ENCODE results near the gene KCTD3. TPM values are rescaled to one million over a fixed set of nuclear protein-coding genes. Genes with fewer than 3 reads are reported as not detected.

Gene KCTD3
- total RNA-seq, 2 experiments from 2014 or later, result 1.9 to 3.0 TPM

- CTCF ChIA-PET, result no interaction called here
These were observed 58.8 kb downstream of the KCTD3 start for GRCh38 chr1:215625949-215626348.

GRCh38 chr1:215631040-215631439 lies 63.9 kb downstream of the KCTD3 start:
- Mint-ChIP-seq H3K36me3 (ENCODE audit: low read depth) (no peaks in the 10 kb centered on the region), H3K27me3 (ENCODE audit: low read depth) (no peaks in the 10 kb centered on the region), H3K4me3 (no peak overlapping the region), H3K4me1 (ENCODE audit: low read depth) (no peaks in the 10 kb centered on the region), H3K9me3 (ENCODE audit: insufficient read depth) (no peaks in the 10 kb centered on the region), H3K27ac (no peak overlapping the region)
- no peak for DNase-seq
- CTCF ChIA-PET, result no interaction called here
- no peak for ATAC-seq
- POLR2A ChIA-PET, result no interaction called here

More at GRCh38 chr1:215625949-215626348, 58.8 kb downstream of the KCTD3 start:
- H3K27ac Mint-ChIP-seq, result no peak overlapping the region
- H3K9me3 Mint-ChIP-seq (ENCODE audit: insufficient read depth), result no peaks in the 10 kb centered on the region
- H3K4me3 Mint-ChIP-seq, result no peak overlapping the region
- no peaks in the 10 kb centered on the region for H3K27me3 Mint-ChIP-seq (ENCODE audit: low read depth)
- DNase-seq, result no peak
- POLR2A ChIA-PET, result no interaction called here
- no peaks in the 10 kb centered on the region for H3K36me3 Mint-ChIP-seq (ENCODE audit: low read depth)
- no peak for ATAC-seq
- H3K4me1 Mint-ChIP-seq (ENCODE audit: low read depth), result no peaks in the 10 kb centered on the region

GRCh38 chr1:215631489-215631888 lies 64.4 kb downstream of the KCTD3 start:
- Mint-ChIP-seq H3K27me3 (ENCODE audit: low read depth) (no peaks in the 10 kb centered on the region), H3K4me3 (no peak overlapping the region), H3K36me3 (ENCODE audit: low read depth) (no peaks in the 10 kb centered on the region), H3K4me1 (ENCODE audit: low read depth) (no peaks in the 10 kb centered on the region), H3K27ac (no peak overlapping the region), H3K9me3 (ENCODE audit: insufficient read depth) (no peaks in the 10 kb centered on the region)
- ATAC-seq, result no peak
- no peak for DNase-seq
- POLR2A ChIA-PET, result no interaction called here
- CTCF ChIA-PET, result no interaction called here

GRCh38 chr1:215635827-215636226 lies 68.7 kb downstream of the KCTD3 start:
- ATAC-seq (no peak), DNase-seq (no peak)
- Mint-ChIP-seq H3K27me3 (ENCODE audit: low read depth) (no peaks in the 10 kb centered on the region), H3K4me3 (no peak overlapping the region), H3K4me1 (ENCODE audit: low read depth) (no peaks in the 10 kb centered on the region), H3K36me3 (ENCODE audit: low read depth) (no peaks in the 10 kb centered on the region), H3K9me3 (ENCODE audit: insufficient read depth) (no peaks in the 10 kb centered on the region), H3K27ac (no peak overlapping the region)
- POLR2A ChIA-PET, result no interaction called here
- CTCF ChIA-PET, result no interaction called here

GRCh38 chr1:215636258-215636965 lies 69.3 kb downstream of the KCTD3 start:
- ATAC-seq (no peak), DNase-seq (no peak)
- no peaks in the 10 kb centered on the region for H3K27me3 Mint-ChIP-seq (ENCODE audit: low read depth)
- ChIA-PET POLR2A (no interaction called here), CTCF (no interaction called here)
- H3K9me3 Mint-ChIP-seq (ENCODE audit: insufficient read depth), result no peaks in the 10 kb centered on the region
- H3K4me3 Mint-ChIP-seq, result no peak overlapping the region
- no peak overlapping the region for H3K27ac Mint-ChIP-seq
- no peaks in the 10 kb centered on the region for H3K4me1 Mint-ChIP-seq (ENCODE audit: low read depth)
- no peaks in the 10 kb centered on the region for H3K36me3 Mint-ChIP-seq (ENCODE audit: low read depth)

- POLR2A ChIA-PET, result no interaction called here
- H3K27ac Mint-ChIP-seq, result no peak overlapping the region
These were observed 70.0 kb downstream of the KCTD3 start for GRCh38 chr1:215637041-215637573.

GRCh38 chr1:215640429-215641148 lies 73.5 kb downstream of the KCTD3 start:
- CTCF ChIA-PET, result no interaction called here
- POLR2A ChIA-PET, result no interaction called here
- Mint-ChIP-seq H3K27ac (no peak overlapping the region), H3K27me3 (ENCODE audit: low read depth) (no peaks in the 10 kb centered on the region), H3K9me3 (ENCODE audit: insufficient read depth) (no peaks in the 10 kb centered on the region), H3K36me3 (ENCODE audit: low read depth) (no peaks in the 10 kb centered on the region), H3K4me3 (no peak overlapping the region), H3K4me1 (ENCODE audit: low read depth) (no peaks in the 10 kb centered on the region)
- no peak for DNase-seq
- ATAC-seq, result no peak

More at GRCh38 chr1:215637041-215637573, 70.0 kb downstream of the KCTD3 start:
- CTCF ChIA-PET, result no interaction called here
- DNase-seq, result no peak
- no peak for ATAC-seq
- Mint-ChIP-seq H3K4me3 (no peak overlapping the region), H3K27me3 (ENCODE audit: low read depth) (no peaks in the 10 kb centered on the region), H3K4me1 (ENCODE audit: low read depth) (no peaks in the 10 kb centered on the region), H3K9me3 (ENCODE audit: insufficient read depth) (no peaks in the 10 kb centered on the region), H3K36me3 (ENCODE audit: low read depth) (no peaks in the 10 kb centered on the region)

GRCh38 chr1:215643592-215644321 lies 76.7 kb downstream of the KCTD3 start:
- POLR2A ChIA-PET, result no interaction called here
- no peaks in the 10 kb centered on the region for H3K27me3 Mint-ChIP-seq (ENCODE audit: low read depth)

GRCh38 chr1:215645182-215645581 lies 78.1 kb downstream of the KCTD3 start:
- ATAC-seq, result no peak
- CTCF ChIA-PET, result no interaction called here
- Mint-ChIP-seq H3K4me3 (no peak overlapping the region), H3K36me3 (ENCODE audit: low read depth) (no peaks in the 10 kb centered on the region), H3K9me3 (ENCODE audit: insufficient read depth) (no peaks in the 10 kb centered on the region), H3K4me1 (ENCODE audit: low read depth) (no peaks in the 10 kb centered on the region), H3K27me3 (ENCODE audit: low read depth) (no peaks in the 10 kb centered on the region), H3K27ac (no peak overlapping the region)
- POLR2A ChIA-PET, result no interaction called here
- no peak for DNase-seq

More at GRCh38 chr1:215643592-215644321, 76.7 kb downstream of the KCTD3 start:
- H3K27ac Mint-ChIP-seq, result no peak overlapping the region
- CTCF ChIA-PET, result interaction anchor here (0.7 kb wide), 1 partner anchor 1024 kb away, joined by 3 read pairs; no protein-coding TSS in a partner anchor
- no peaks in the 10 kb centered on the region for H3K4me1 Mint-ChIP-seq (ENCODE audit: low read depth)
- ATAC-seq (no peak), DNase-seq (no peak)
- H3K9me3 Mint-ChIP-seq (ENCODE audit: insufficient read depth), result no peaks in the 10 kb centered on the region
- no peaks in the 10 kb centered on the region for H3K36me3 Mint-ChIP-seq (ENCODE audit: low read depth)
- H3K4me3 Mint-ChIP-seq, result no peak overlapping the region

GRCh38 chr1:215645861-215646260 lies 78.8 kb downstream of the KCTD3 start:
- ChIA-PET POLR2A (no interaction called here), CTCF (no interaction called here)
- H3K4me1 Mint-ChIP-seq (ENCODE audit: low read depth), result no peaks in the 10 kb centered on the region
- DNase-seq (no peak), ATAC-seq (no peak)
- no peak overlapping the region for H3K4me3 Mint-ChIP-seq
- H3K27me3 Mint-ChIP-seq (ENCODE audit: low read depth), result no peaks in the 10 kb centered on the region
- no peak overlapping the region for H3K27ac Mint-ChIP-seq
- H3K9me3 Mint-ChIP-seq (ENCODE audit: insufficient read depth), result no peaks in the 10 kb centered on the region
- no peaks in the 10 kb centered on the region for H3K36me3 Mint-ChIP-seq (ENCODE audit: low read depth)

GRCh38 chr1:215647738-215648137 lies 80.6 kb downstream of the KCTD3 start:
- DNase-seq (no peak), ATAC-seq (no peak)
- CTCF ChIA-PET, result no interaction called here
- no peaks in the 10 kb centered on the region for H3K9me3 Mint-ChIP-seq (ENCODE audit: insufficient read depth)
- no peaks in the 10 kb centered on the region for H3K36me3 Mint-ChIP-seq (ENCODE audit: low read depth)
- H3K27ac Mint-ChIP-seq, result no peak overlapping the region
- POLR2A ChIA-PET, result no interaction called here
- no peaks in the 10 kb centered on the region for H3K4me1 Mint-ChIP-seq (ENCODE audit: low read depth)
- no peak overlapping the region for H3K4me3 Mint-ChIP-seq
- H3K27me3 Mint-ChIP-seq (ENCODE audit: low read depth), result no peaks in the 10 kb centered on the region

GRCh38 chr1:215648957-215649356 lies 81.9 kb downstream of the KCTD3 start:
- no peak overlapping the region for H3K4me3 Mint-ChIP-seq
- H3K27me3 Mint-ChIP-seq (ENCODE audit: low read depth), result no peaks in the 10 kb centered on the region
- no peak for ATAC-seq
- no peaks in the 10 kb centered on the region for H3K9me3 Mint-ChIP-seq (ENCODE audit: insufficient read depth)
- no peaks in the 10 kb centered on the region for H3K4me1 Mint-ChIP-seq (ENCODE audit: low read depth)
- ChIA-PET CTCF (no interaction called here), POLR2A (no interaction called here)
- H3K27ac Mint-ChIP-seq, result no peak overlapping the region
- no peaks in the 10 kb centered on the region for H3K36me3 Mint-ChIP-seq (ENCODE audit: low read depth)
- no peak for DNase-seq
